ENCODE data around the gene BTN2A1. TPM values are rescaled to one million over a fixed set of nuclear protein-coding genes. Genes with fewer than 3 reads are reported as not detected.

BTN2A1 gene
- total and polyA plus RNA-seq, 10 of the 15 experiments (the other 5 are each of a cell fraction or from before 2014, with no cell fraction given) = 8.2 to 28.0 (median 15.8) TPM

DNA sequence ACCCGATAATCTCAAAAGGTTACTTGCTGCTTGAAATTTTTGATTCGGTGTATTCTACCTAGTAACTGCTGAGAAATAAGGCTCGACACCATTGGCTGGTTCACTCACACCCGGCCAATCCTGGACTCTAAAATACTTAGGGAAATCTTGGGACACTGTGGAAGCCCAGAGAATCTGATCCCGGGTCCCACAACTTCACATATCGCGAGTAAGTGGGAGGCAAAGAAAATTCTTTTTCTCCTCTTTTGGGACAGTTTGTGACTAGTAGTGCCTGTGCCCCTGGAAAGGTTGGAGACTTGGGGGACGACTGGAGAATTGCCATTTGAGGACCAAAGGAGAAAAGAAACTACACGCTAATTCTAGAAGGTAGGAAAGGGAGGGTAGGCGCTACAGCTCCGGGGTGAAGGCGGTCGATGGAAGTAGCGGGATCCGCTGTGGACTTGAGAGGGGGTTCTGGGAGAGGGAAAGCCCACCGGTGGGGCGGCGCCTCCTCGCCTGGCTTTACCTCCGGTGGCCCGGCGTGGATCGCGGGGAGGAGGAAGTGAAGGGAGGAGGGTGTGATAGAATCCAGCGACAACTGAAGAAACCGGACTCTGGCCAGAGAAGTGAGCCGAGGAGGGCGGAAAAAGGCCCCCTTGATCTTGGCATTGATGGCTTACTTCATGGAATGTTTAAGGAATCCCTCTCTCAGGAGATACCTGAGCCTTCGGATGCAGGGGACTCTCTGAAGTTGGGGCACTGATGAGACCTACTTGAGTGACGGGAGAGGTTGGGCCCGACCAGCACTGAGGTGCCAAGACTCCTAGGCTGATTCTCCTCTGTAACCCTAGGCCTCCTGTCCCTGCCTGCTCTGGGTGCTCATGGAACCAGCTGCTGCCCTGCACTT is 36.3 kb upstream of the BTN2A1 start (continued):
- TF ChIP-seq KLF5 (IDR thresholded peaks at IDR 0.05; ENCODE audit: partially characterized antibody) (peak; percentile 23), SREBF1 (IDR thresholded peaks at IDR 0.05; ENCODE audit: low read length) (no peak), RELA (IDR thresholded peaks at IDR 0.05; ENCODE audit: borderline replicate concordance, partially characterized antibody) (no peak), CREM (IDR thresholded peaks at IDR 0.05; ENCODE audit: low read depth) (peak; percentile 91), BCL11A (IDR thresholded peaks at IDR 0.05; ENCODE audit: low read depth, low read length) (no peak), ZSCAN29 (IDR thresholded peaks at IDR 0.05) (no peak), ZNF384 (IDR thresholded peaks at IDR 0.05; ENCODE audit: borderline replicate concordance, low read depth, low read length) (no peak), JUND (IDR thresholded peaks at IDR 0.05; ENCODE audit: low read depth, low read length) (no peak)
- TF ChIP-seq, protein P1, sequence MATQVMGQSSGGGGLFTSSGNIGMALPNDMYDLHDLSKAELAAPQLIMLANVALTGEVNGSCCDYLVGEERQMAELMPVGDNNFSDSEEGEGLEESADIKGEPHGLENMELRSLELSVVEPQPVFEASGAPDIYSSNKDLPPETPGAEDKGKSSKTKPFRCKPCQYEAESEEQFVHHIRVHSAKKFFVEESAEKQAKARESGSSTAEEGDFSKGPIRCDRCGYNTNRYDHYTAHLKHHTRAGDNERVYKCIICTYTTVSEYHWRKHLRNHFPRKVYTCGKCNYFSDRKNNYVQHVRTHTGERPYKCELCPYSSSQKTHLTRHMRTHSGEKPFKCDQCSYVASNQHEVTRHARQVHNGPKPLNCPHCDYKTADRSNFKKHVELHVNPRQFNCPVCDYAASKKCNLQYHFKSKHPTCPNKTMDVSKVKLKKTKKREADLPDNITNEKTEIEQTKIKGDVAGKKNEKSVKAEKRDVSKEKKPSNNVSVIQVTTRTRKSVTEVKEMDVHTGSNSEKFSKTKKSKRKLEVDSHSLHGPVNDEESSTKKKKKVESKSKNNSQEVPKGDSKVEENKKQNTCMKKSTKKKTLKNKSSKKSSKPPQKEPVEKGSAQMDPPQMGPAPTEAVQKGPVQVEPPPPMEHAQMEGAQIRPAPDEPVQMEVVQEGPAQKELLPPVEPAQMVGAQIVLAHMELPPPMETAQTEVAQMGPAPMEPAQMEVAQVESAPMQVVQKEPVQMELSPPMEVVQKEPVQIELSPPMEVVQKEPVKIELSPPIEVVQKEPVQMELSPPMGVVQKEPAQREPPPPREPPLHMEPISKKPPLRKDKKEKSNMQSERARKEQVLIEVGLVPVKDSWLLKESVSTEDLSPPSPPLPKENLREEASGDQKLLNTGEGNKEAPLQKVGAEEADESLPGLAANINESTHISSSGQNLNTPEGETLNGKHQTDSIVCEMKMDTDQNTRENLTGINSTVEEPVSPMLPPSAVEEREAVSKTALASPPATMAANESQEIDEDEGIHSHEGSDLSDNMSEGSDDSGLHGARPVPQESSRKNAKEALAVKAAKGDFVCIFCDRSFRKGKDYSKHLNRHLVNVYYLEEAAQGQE (IDR thresholded peaks at IDR 0.05; ENCODE audit: low read depth, low read length) = no peak
- TF ChIP-seq, protein P2, sequence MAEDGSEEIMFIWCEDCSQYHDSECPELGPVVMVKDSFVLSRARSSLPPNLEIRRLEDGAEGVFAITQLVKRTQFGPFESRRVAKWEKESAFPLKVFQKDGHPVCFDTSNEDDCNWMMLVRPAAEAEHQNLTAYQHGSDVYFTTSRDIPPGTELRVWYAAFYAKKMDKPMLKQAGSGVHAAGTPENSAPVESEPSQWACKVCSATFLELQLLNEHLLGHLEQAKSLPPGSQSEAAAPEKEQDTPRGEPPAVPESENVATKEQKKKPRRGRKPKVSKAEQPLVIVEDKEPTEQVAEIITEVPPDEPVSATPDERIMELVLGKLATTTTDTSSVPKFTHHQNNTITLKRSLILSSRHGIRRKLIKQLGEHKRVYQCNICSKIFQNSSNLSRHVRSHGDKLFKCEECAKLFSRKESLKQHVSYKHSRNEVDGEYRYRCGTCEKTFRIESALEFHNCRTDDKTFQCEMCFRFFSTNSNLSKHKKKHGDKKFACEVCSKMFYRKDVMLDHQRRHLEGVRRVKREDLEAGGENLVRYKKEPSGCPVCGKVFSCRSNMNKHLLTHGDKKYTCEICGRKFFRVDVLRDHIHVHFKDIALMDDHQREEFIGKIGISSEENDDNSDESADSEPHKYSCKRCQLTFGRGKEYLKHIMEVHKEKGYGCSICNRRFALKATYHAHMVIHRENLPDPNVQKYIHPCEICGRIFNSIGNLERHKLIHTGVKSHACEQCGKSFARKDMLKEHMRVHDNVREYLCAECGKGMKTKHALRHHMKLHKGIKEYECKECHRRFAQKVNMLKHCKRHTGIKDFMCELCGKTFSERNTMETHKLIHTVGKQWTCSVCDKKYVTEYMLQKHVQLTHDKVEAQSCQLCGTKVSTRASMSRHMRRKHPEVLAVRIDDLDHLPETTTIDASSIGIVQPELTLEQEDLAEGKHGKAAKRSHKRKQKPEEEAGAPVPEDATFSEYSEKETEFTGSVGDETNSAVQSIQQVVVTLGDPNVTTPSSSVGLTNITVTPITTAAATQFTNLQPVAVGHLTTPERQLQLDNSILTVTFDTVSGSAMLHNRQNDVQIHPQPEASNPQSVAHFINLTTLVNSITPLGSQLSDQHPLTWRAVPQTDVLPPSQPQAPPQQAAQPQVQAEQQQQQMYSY (CRISPR knock-in tag; IDR thresholded peaks at IDR 0.05) = no peak
- TF ChIP-seq, protein P3, sequence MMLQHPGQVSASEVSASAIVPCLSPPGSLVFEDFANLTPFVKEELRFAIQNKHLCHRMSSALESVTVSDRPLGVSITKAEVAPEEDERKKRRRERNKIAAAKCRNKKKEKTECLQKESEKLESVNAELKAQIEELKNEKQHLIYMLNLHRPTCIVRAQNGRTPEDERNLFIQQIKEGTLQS (IDR thresholded peaks at IDR 0.05; ENCODE audit: borderline replicate concordance, extremely low read depth, low read depth, low read length) = no peak

Data from GM12878 (cell line).